GM19467 (cell line): ENCODE results near the gene NDUFAF8.

ENCODE experiments used
- ATAC-seq: cut with Tn5 transposase; IDR thresholded peaks from one replicate; pipeline ENCODE4 v1.9.1; 2021; ENCODE audit warnings: mild to moderate bottlenecking, moderate library complexity; ENCODE audit not compliant: unreplicated experiment

Gene NDUFAF8

DNA sequence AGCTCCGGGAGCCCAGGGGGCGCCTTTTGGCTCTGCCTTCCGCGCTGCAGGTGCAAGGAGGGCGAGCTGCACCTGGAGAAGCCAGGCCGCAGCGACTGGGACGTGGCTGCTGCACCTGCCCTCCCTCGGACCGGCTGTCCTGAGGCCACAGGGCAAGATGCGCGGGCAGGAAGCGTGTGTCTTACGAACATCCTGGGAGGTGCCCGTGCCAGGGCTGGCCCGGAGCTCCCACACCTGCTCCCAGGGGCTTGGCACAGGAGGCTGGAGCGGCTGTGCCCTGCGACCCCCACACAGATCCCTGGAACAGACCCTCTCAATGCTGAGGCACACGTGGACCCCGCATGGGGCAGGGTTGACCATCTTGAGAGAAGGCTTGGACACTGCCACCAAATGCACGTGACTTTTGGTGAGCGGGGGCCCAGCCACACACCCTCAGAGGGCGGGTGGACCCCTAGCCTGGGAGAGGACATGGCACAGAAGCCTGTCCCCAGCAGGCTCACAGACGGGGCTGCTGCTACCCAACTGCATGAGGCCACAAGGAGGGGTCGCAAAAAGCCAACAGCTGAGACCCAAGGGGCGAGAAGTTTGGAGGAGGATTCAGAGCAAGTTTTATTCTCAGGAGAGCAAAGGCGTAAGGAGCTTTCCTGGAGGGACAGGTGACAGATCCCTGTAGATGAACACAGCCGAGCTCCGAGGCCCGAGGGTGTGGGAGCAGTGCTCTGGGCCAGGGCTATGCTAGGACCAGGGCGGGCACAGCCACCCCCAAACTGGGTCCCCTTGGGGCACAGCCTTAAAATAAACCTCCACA lies 11.4 kb downstream of the NDUFAF8 start:
- ATAC-seq: no peak

GRCh38 chr17:81251094-81251708 lies 12.1 kb downstream of the NDUFAF8 start:
- ATAC-seq: no peak

DNA sequence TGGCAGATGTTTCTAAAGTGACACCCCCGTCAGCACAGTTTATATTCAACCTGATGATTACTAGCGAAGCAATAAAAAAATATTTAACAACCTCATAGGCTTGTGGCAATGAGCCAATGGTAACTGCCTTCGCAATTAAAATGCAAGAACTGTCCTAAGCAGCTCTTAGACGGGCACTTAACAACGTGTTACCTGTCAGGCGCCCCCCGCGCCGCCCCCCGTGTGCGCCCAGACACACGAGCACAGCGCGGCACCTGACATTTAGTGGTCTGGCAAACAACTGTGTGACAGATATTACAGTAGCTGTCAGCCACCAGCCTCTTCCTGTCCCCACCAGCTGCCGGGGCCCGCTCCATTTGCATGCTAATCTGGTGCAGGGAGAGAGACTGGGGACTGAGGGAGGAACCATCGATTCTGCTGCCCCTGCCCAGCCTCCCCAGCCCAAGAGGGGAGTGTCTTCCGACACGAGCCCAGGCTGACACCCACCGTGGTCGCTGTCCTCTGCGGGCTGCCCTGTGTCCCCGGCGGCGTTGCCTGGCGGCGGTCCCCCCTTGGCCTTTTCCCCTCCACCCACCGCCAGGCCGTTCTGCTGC lies 12.7 kb downstream of the NDUFAF8 start:
- ATAC-seq: no peak

DNA sequence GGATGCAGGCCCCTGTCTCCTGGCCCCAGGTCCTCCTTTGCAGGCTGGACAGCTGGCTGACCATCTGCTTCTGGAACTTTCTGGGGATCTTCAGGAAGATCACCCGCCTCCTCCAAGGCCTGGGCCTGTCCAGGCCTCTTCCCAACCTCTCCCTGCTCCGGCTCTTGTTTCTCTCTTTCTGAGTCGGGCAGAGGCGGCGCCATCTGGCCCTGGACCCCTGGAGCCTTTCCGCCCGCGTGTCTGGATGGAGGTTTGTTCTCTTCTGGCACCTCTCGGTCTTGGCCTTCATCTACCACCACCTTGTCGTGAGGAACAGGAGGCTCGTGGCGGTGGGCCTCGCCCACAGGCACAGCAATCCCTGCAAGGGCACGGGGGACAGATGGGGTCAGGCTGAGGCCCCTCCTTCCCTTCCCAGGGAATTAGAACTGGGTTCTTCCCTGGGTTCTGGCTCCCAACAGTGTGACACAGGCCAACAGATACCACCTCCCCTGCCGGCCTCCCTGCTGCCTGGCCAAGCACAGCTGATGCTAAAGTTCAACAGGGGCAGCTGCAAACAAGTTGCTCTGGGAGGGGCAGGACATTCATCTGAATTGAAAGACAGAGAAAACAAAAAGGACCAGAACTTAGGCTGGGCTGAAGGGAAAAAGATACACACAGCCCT lies 13.3 kb downstream of the NDUFAF8 start:
- ATAC-seq: no peak

DNA sequence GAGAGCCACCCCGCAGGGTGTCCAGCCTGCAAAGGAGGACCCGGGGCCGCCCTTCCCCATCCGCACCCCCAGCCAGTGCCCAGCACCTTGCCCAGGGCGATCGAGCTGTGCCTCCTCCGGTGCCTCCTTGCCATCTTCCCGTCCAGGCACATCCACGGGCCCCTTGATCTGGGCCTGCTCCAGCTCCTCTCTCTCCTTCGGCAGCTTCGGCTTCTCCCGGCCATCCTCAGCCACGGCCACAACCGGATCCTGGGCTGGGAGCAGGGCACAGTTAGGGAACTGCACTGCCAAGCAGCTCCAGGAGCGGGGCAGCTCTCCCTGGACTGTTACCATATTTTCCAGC lies 13.8 kb downstream of the NDUFAF8 start:
- no peak for ATAC-seq

- ATAC-seq: no peak
These were observed 14.4 kb downstream of the NDUFAF8 start for GRCh38 chr17:81253358-81254131.

DNA sequence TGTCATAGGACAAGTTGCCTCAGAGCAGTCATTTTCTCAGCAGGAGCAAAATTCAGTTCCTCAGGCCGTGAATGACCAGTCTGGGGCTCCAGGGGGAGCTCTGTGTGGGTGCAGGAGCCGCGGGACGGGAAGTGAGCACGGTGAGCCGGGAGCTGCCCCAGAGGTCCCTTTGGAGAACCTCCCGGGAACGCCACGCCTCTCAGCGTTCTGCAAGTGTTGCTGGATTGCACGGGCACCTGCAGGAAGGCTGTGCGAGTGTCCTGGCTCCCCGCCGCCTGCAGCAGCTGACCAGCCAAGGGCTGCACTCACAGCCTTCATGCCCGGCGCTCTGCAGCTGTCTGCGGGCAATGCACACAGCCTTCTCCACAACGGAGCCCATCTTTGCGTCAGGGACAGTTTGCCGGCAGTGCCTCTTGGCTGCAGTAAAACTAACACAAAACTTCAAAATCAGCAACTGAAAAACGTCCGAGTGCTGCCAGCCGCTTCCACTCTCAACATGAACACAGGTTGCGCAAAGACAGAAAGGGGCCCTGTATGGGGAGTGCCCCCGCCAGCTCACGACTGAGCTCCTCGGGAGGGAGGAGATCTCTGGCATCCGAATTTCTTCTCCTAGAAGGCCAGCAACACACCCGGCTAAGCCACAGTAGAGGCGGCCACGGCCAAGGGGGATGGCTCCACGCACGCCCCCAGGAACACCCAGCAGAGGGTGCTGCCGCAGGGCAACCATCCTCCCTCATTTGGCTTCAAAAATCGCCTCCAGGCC lies 16.0 kb downstream of the NDUFAF8 start:
- no peak for ATAC-seq

DNA sequence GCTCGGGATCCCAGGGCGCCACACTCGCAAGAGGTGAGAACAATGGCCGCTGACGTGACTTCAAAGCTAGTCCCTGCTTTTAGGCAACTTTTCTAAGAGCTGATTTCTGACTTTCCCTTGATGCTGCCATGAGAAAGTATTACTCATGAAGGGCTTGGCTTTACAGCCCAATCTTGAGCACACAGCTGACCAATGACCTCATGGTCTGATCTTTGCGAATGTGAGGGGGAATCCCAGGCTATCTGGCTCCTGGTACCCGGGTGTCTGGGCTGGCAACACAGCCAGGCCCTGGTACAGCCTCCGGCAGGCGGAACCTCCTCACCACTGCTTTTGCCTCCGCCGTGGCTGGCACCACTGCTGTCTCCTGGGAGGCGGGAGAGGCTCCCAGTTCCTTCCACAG lies 17.5 kb downstream of the NDUFAF8 start:
- ATAC-seq: no peak

DNA sequence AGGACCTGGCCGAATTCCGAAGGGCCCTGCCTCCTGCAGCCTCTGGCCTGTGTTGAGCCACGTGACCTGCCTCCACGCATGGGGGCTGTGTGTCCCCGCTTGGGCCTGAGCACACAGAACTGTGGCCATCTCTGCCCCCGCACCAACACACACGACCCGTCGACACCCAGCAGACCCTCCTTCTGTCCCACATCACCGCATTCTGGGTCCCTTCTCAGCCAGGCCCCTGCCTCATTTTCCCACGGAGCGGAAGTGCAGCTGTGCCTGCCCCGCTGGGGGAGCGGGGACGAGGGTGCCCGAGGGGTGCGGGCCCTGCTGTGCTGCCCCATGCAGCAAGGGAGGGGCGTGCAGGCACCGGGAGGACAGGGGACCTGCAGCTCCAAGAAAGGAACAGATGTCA lies 18.4 kb downstream of the NDUFAF8 start:
- no peak for ATAC-seq

- no peak for ATAC-seq
These were observed 19.2 kb downstream of the NDUFAF8 start for GRCh38 chr17:81258292-81258691.

DNA sequence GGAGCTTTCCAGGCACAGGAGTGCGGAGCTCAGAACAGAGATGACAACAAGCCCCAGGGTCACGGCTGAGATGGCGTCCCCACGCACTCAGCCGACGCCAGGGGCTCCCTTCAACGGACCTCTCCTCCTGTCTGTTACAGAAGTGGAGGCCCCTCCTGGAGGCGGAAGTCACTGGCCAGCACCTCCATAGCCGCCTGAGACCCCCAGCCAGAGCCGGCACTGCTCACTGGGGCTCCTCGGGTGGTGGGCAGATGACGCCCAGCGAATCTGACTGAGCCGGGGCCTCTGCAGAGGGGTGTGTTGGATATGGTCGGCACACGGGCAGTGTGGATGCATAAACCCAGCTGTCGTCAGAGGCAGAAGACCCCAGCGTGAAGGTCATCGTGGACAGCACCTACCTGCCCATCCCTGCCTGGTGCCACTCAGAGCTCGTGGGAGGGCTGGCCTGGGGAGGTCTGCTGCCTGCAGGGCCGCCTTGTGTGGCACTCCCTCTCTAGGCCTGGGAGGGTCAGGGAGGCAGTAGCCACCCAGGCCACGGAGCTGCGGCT lies 20.0 kb downstream of the NDUFAF8 start:
- no peak for ATAC-seq

DNA sequence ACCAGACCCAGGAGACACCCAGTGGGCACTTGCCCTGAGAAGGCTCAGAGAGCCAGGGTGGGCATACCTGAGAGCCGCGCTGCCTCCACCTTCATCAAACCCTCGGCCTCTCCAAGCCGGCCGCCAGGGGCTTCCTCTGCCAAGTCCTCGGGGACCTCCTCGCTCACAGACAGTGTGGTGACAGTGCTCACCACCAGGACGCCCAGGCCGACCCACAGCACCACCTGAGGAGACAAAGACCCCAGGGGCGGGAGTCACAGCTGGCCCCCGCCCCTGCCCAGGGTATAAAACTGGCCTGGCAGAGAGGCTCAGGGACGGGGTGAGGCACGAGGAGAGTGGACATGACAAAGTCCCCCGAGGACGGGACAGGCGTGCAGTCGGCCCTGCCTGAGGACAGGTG lies 21.1 kb downstream of the NDUFAF8 start:
- ATAC-seq: no peak

GRCh38 chr17:81260641-81261040 lies 21.5 kb downstream of the NDUFAF8 start:
- ATAC-seq: no peak

GRCh38 chr17:81261096-81261495 lies 22.0 kb downstream of the NDUFAF8 start:
- ATAC-seq: no peak

GRCh38 chr17:81261582-81262336 lies 22.6 kb downstream of the NDUFAF8 start:
- ATAC-seq: no peak

DNA sequence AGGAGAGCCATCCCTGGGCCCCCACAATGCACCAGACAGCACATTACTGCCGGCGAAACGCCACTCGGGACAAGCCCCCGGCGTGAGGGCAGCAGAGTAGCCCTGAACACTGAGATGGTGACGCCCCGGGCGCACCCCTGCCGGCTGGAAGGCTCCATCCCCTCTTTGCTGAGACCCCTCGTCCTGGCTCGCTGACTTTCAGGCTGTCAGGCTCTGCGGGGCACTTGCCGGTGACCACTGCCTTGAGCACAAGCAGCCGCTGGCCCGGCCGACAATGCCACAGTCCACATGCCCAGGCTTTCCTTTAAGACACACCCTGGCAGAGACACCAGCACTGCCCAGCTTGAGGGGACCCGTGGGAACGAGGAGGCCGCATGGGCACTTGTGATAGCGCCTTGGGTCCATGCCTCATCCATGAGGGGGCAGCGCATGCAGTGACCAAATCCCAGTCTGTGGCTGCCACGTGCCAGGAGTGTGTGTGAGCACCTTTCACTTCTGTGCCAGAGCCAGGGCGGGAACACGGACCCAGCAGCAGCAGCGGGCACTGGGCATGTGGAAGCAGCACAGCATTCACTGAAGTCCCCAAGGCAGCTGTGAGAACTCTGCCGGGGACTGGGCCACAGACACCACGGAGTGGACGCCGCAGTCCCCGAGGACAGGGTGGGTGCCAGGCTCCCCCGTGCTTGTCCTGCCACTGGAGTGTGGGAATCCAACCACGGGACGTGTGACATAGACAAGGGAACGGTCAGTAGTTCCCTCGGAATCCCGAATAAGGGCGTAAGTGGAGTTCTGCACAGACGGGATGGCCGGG lies 24.5 kb downstream of the NDUFAF8 start:
- no peak for ATAC-seq

DNA sequence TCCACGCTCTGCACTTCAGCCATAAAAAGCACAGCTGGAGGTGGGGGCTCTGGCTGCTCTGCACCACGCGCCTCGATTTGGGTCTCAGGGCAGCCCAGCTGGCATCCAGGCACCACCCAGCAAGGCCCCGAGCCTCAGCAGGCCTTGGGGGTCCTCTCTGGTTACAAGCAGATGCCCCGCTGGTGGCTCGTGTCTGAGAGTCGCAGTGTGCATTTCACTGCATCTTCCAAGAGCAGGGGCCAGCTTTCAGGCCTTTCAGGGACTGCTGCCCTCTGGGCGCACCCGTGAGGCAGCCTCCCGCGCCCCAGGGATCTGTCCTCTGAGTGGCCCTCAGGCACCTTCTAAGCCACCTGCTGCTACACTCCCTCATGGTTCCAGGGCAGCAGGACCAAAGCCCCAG lies 25.5 kb downstream of the NDUFAF8 start:
- no peak for ATAC-seq

DNA sequence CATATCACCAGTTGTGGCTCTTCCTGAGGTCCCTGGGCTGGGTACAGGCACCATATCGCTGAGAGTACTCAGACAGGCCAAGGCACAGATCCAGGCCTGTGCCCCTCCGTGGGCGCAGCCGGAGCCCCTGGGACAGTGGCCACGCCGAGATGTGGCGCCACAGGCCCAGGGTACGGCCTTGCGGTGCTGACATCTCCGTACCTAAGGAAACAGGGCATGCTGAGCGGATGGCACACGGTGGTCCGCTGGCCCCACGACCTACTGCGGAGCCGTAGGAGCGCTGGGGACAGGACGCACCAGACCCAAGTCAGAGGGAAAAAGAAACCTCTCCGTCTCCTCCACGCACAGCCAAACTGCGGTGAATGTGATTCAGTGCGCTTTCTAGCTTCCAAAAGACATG lies 26.5 kb downstream of the NDUFAF8 start:
- no peak for ATAC-seq
